ENCODE results near the gene MS4A8.

MS4A8 gene

DNA sequence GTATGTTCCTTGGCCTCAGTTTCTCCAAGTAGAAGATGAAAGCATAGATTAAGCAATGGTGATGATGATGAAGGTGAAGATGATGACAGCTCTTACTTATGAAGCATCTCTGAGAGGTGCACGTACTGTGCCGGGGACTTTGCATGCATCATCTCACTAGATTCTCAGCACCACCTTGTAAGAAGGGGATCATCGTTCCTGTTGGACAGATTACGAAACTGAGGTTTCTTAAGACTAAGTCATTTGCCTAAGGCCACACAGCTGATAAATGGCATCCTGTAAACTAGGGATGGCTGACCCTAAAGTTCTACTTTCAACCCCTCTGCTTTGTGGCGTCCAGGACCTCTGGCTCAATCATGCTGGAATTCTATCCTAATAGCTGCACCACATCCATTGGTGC, 65.9 kb downstream of the MS4A8 start:
- DNase-seq (ENCODE audit: low read depth in 1 of 2, low spot score in 1 of 2) = no peak
- no peak overlapping the region for H3K4me3 ChIP-seq (replicated peaks; ENCODE audit: insufficient read depth, low read length)
- H3K27ac ChIP-seq (replicated peaks) = no peak overlapping the region
- TF ChIP-seq, protein P1, sequence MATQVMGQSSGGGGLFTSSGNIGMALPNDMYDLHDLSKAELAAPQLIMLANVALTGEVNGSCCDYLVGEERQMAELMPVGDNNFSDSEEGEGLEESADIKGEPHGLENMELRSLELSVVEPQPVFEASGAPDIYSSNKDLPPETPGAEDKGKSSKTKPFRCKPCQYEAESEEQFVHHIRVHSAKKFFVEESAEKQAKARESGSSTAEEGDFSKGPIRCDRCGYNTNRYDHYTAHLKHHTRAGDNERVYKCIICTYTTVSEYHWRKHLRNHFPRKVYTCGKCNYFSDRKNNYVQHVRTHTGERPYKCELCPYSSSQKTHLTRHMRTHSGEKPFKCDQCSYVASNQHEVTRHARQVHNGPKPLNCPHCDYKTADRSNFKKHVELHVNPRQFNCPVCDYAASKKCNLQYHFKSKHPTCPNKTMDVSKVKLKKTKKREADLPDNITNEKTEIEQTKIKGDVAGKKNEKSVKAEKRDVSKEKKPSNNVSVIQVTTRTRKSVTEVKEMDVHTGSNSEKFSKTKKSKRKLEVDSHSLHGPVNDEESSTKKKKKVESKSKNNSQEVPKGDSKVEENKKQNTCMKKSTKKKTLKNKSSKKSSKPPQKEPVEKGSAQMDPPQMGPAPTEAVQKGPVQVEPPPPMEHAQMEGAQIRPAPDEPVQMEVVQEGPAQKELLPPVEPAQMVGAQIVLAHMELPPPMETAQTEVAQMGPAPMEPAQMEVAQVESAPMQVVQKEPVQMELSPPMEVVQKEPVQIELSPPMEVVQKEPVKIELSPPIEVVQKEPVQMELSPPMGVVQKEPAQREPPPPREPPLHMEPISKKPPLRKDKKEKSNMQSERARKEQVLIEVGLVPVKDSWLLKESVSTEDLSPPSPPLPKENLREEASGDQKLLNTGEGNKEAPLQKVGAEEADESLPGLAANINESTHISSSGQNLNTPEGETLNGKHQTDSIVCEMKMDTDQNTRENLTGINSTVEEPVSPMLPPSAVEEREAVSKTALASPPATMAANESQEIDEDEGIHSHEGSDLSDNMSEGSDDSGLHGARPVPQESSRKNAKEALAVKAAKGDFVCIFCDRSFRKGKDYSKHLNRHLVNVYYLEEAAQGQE (IDR thresholded peaks at IDR 0.05; ENCODE audit: insufficient replicate concordance, low read depth) = no peak
- TF ChIP-seq CTCF (IDR thresholded peaks at IDR 0.05; ENCODE audit: insufficient read depth, low read length) (no peak), POLR2AphosphoS5 (IDR thresholded peaks at IDR 0.05; ENCODE audit: low read depth) (no peak), GABPA (IDR thresholded peaks at IDR 0.05; ENCODE audit: low read depth) (no peak), SPI1 (IDR thresholded peaks at IDR 0.05; ENCODE audit: borderline replicate concordance, low read depth) (no peak)
- H3K27me3 ChIP-seq (ENCODE audit: insufficient read depth, poor library complexity, severe bottlenecking) = no peaks in the 10 kb centered on the region

Measured in HL-60 (cell line).